CD14-positive monocyte (primary cell): Measurements from ENCODE around the gene STH. TPM values are rescaled to one million over a fixed set of nuclear protein-coding genes. Genes with fewer than 3 reads are reported as not detected.

Experiments used
- DNase-seq, 3 donors: peaks; one replicate each; pipeline ENCODE4 v3.0.0-alpha.2; 2011 to 2022
- H2AFZ ChIP-seq: 2 replicates; pipeline ENCODE4 v1.6.0; 2012; ENCODE audit warnings: mild to moderate bottlenecking, low read depth, low read length, inconsistent platforms; ENCODE audit not compliant: insufficient read depth, poor library complexity, severe bottlenecking
- H3K27ac ChIP-seq, 2 donors: 1 replicate in 1 of 2; 2 replicates in 1 of 2; pipeline ENCODE4 v1.5.1; 2012 to 2013; ENCODE audit warnings: low read length in 2 of 2, control low read depth in 1 of 2, inconsistent platforms in 1 of 2, low read depth in 1 of 2, mild to moderate bottlenecking in 1 of 2
- H3K27me3 ChIP-seq, 2 donors: one replicate each; pipeline versions ENCODE4 v1.6.0 to v1.6.1; 2011 to 2013; ENCODE audit warnings: low read length in 2 of 2; ENCODE audit not compliant: control insufficient read depth in 2 of 2, insufficient read depth in 2 of 2
- H3K36me3 ChIP-seq, 2 donors: replicated peaks in 1 of 2; 1 replicate in 1 of 2; 2 replicates in 1 of 2; pipeline versions ENCODE4 v1.5.1 to v1.6.1; 2012 to 2013; ENCODE audit warnings: low read length in 2 of 2, control low read depth in 1 of 2, inconsistent platforms in 1 of 2, mild to moderate bottlenecking in 1 of 2; ENCODE audit not compliant: insufficient read depth in 2 of 2, control insufficient read depth in 1 of 2
- H3K4me1 ChIP-seq, 2 donors: 1 replicate in 1 of 2; 2 replicates in 1 of 2; pipeline versions ENCODE4 v1.5.1 to v1.6.1; 2012 to 2013; ENCODE audit warnings: low read length in 2 of 2, control low read depth in 1 of 2, inconsistent platforms in 1 of 2, mild to moderate bottlenecking in 1 of 2, moderate library complexity in 1 of 2; ENCODE audit not compliant: insufficient read depth in 2 of 2, control insufficient read depth in 1 of 2
- H3K4me2 ChIP-seq: replicated peaks from 2 replicates; pipeline ENCODE3; 2012; ENCODE audit warnings: low read length, moderate library complexity, mild to moderate bottlenecking; ENCODE audit not compliant: poor library complexity, severe bottlenecking; ENCODE audit errors: extremely low read depth
- H3K4me3 ChIP-seq, 3 experiments: fragments of 200-600 bp in 1 of 3; sonication (generic) in 1 of 3; replicated peaks in 1 of 3; 1 replicate in 2 of 3; 2 replicates in 1 of 3; pipeline ENCODE4 v1.5.1; 2011 to 2013; ENCODE audit warnings: low read length in 3 of 3, mild to moderate bottlenecking in 3 of 3, control low read depth in 2 of 3, low read depth in 2 of 3, inconsistent platforms in 1 of 3, moderate library complexity in 1 of 3
- H3K79me2 ChIP-seq: 2 replicates; pipeline ENCODE4 v1.6.0; 2012; ENCODE audit warnings: mild to moderate bottlenecking, control low read depth, inconsistent platforms, low read length, moderate library complexity; ENCODE audit not compliant: insufficient read depth
- H3K9ac ChIP-seq: 2 replicates; pipeline ENCODE4 v1.6.0; 2017; ENCODE audit warnings: low read length, mild to moderate bottlenecking; ENCODE audit not compliant: insufficient read depth, poor library complexity, severe bottlenecking
- H3K9me3 ChIP-seq, 2 donors: replicated peaks in 1 of 2; 1 replicate in 1 of 2; 2 replicates in 1 of 2; pipeline versions ENCODE4 v1.5.1 to v1.6.1; 2012 to 2013; ENCODE audit warnings: low read length in 2 of 2, control low read depth in 1 of 2; ENCODE audit not compliant: control insufficient read depth in 1 of 2, insufficient read depth in 1 of 2
- H4K20me1 ChIP-seq: 2 replicates; pipeline ENCODE4 v1.6.0; 2012; ENCODE audit warnings: mild to moderate bottlenecking, low read length, control low read depth, moderate library complexity; ENCODE audit not compliant: insufficient read depth
- H3K27ac Mint-ChIP-seq, 7 donors: one replicate each; pipeline ENCODE4 v1.8.0; 2020; ENCODE audit warnings: mild to moderate bottlenecking in 7 of 7, mixed read lengths in 7 of 7, moderate library complexity in 6 of 7, inconsistent platforms in 2 of 7
- H3K27me3 Mint-ChIP-seq, 3 donors: one replicate each; pipeline ENCODE4 v1.8.0; 2021 to 2022; ENCODE audit warnings: low read depth in 3 of 3, mild to moderate bottlenecking in 3 of 3, mixed read lengths in 3 of 3, moderate library complexity in 3 of 3, inconsistent platforms in 1 of 3
- H3K36me3 Mint-ChIP-seq, 2 donors: one replicate each; pipeline ENCODE4 v1.8.0; 2020; ENCODE audit warnings: mixed read lengths in 2 of 2, inconsistent platforms in 1 of 2, mild to moderate bottlenecking in 1 of 2
- H3K4me1 Mint-ChIP-seq: one replicate; pipeline ENCODE4 v1.8.0; 2020; ENCODE audit warnings: mild to moderate bottlenecking, mixed read lengths
- H3K4me3 Mint-ChIP-seq, 2 donors: one replicate each; pipeline ENCODE4 v1.8.0; 2020; ENCODE audit warnings: mild to moderate bottlenecking in 2 of 2, mixed read lengths in 2 of 2, moderate library complexity in 1 of 2
- H3K9me3 Mint-ChIP-seq, 7 donors: one replicate each; pipeline ENCODE4 v1.8.0; 2020 to 2022; ENCODE audit warnings: mixed read lengths in 7 of 7, mild to moderate bottlenecking in 6 of 7, moderate library complexity in 6 of 7, inconsistent platforms in 2 of 7
- WGBS: methylation state at CpG from one replicate; pipeline ENCODE4 v1.1.5; 2013; ENCODE audit warnings: missing lambda C conversion rate; ENCODE audit not compliant: insufficient coverage; 5-methylcytosine and 5-hydroxymethylcytosine counted together
- intact Hi-C, 2 donors: fragments of 100-400 bp; cut with micrococcal nuclease; formaldehyde crosslinking; loops; one replicate each; pipeline versions ENCODE4 v1.15.0 to v1.15.1; 2023
- polyA plus RNA-seq, 3 donors: library from polyadenylated mRNA; depleted of rRNA in 1 of 3; unstranded in 2 of 3; stranded (reverse) in 1 of 3; fragments of 300-500 nt in 2 of 3; fragments of >200 nt in 1 of 3; fragmentation: Illumina TruSeq in 2 of 3; gene quantifications; 1 replicate in 2 of 3; 2 replicates in 1 of 3; pipeline ENCODE4 v1.2.3, GENCODE V29; 2012 to 2021
- TF ChIP-seq, protein P1 (sequence below): fragments of 200-600 bp; IDR thresholded peaks from one replicate; pipeline ENCODE4 v1.8.0; 2022; ENCODE audit warnings: antibody characterized with exemption, mild to moderate bottlenecking

STH gene
- polyA plus RNA-seq, 3 donors, result not detected

DNA sequence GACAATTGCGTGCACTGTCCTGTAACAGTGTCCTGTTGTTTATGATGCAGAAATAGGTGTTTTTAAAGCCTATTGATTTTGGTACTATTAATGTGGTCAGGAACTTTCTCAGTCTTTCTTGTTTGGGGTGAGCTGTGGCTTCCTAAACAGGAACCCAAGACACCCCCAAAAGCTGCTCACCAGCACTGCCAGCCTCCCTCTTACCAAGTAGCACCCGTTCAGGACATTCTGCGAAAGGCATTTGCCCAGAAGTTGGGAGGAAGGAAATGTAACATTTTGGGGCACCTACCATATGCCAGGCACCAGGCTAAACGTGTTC, 21.6 kb upstream of the STH start:
- H3K4me3 ChIP-seq, result no peak overlapping the region
- no peak overlapping the region for H3K4me3 Mint-ChIP-seq
- intact Hi-C loops, result no loop called here
- H3K36me3 ChIP-seq, result no peaks in the 10 kb centered on the region
- H3K27ac Mint-ChIP-seq, result no peak overlapping the region
- WGBS, result 100% methylated on average over 1 of the region's 4 CpGs
- peaks cover 0 to 5% (median 2%) of the 10 kb centered on the region in 7 donors for H3K9me3 Mint-ChIP-seq
- H3K4me1 Mint-ChIP-seq, result no peaks in the 10 kb centered on the region
- H3K27me3 ChIP-seq, result no peaks in the 10 kb centered on the region
- H2AFZ ChIP-seq, result no peak overlapping the region
- TF ChIP-seq, protein P1, sequence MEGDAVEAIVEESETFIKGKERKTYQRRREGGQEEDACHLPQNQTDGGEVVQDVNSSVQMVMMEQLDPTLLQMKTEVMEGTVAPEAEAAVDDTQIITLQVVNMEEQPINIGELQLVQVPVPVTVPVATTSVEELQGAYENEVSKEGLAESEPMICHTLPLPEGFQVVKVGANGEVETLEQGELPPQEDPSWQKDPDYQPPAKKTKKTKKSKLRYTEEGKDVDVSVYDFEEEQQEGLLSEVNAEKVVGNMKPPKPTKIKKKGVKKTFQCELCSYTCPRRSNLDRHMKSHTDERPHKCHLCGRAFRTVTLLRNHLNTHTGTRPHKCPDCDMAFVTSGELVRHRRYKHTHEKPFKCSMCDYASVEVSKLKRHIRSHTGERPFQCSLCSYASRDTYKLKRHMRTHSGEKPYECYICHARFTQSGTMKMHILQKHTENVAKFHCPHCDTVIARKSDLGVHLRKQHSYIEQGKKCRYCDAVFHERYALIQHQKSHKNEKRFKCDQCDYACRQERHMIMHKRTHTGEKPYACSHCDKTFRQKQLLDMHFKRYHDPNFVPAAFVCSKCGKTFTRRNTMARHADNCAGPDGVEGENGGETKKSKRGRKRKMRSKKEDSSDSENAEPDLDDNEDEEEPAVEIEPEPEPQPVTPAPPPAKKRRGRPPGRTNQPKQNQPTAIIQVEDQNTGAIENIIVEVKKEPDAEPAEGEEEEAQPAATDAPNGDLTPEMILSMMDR, result no peak
- H3K9ac ChIP-seq, result no peak overlapping the region
- no peak for DNase-seq
- no peak overlapping the region for H3K4me2 ChIP-seq
- no peaks in the 10 kb centered on the region for H3K36me3 Mint-ChIP-seq
- H3K79me2 ChIP-seq, result no peaks in the 10 kb centered on the region
- no peaks in the 10 kb centered on the region for H4K20me1 ChIP-seq
- H3K27ac ChIP-seq, result no peak overlapping the region
- H3K4me1 ChIP-seq, result no peaks in the 10 kb centered on the region
- no peaks in the 10 kb centered on the region for H3K9me3 ChIP-seq
- H3K27me3 Mint-ChIP-seq, result peaks cover 0 to 6% (median 0%) of the 10 kb centered on the region in 3 donors

DNA sequence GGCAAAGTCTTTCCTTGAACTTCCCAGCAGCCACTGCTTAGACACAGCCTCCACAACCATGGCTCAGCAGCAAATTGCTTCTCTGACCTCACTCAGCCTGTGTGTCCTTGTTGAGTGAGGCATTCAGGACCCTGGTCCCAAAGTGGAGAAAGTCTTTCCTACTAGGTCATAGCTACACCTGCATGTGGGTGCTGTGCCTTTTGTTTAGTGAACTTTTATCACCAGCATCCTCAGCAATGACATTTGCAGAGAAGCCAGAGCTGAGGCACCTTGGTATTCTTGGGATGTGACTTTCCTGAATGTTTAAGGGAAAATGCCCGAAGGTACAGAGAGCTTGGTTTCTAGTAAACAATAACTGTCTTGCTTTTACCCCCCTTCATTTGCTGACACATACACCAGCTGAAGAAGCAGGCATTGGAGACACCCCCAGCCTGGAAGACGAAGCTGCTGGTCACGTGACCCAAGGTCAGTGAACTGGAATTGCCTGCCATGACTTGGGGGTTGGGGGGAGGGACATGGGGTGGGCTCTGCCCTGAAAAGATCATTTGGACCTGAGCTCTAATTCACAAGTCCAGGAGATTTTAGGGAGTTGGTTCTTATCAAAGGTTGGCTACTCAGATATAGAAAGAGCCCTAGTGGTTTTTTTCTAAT, 20.9 kb upstream of the STH start:
- H3K27me3 Mint-ChIP-seq, result peaks cover 0 to 6% (median 0%) of the 10 kb centered on the region in 3 donors
- Histone ChIP-seq H3K4me2 (no peak overlapping the region), H2AFZ (no peak overlapping the region), H3K27me3 (no peaks in the 10 kb centered on the region), H3K36me3 (no peaks in the 10 kb centered on the region), H4K20me1 (no peaks in the 10 kb centered on the region), H3K4me1 (no peaks in the 10 kb centered on the region), H3K79me2 (no peaks in the 10 kb centered on the region), H3K27ac (no peak overlapping the region), H3K4me3 (no peak overlapping the region), H3K9ac (no peak overlapping the region), H3K9me3 (no peaks in the 10 kb centered on the region)
- H3K27ac Mint-ChIP-seq, result no peak overlapping the region
- TF ChIP-seq, protein P1, result no peak
- H3K36me3 Mint-ChIP-seq, result no peaks in the 10 kb centered on the region
- H3K4me3 Mint-ChIP-seq, result no peak overlapping the region
- intact Hi-C loops, result no loop called here
- H3K9me3 Mint-ChIP-seq, result no peaks in the 10 kb centered on the region
- WGBS, result 92% methylated on average over 2 of the region's 3 CpGs
- H3K4me1 Mint-ChIP-seq, result no peaks in the 10 kb centered on the region
- DNase-seq, result no peak
